BJ (cell line): ENCODE data around the gene MTOR. TPM values are rescaled to one million over a fixed set of nuclear protein-coding genes. Genes with fewer than 3 reads are reported as not detected.
A peak's percentile ranks its signal among the peaks of the same experiment; 100 is the strongest.
"Not testable (repeated sequence)": the region's sequence is repeated elsewhere in the genome, so short reads cannot be mapped to it uniquely, and the experiment has no call there.

Experiments
- CTCF ChIA-PET: fragments of 350-600 bp; formaldehyde crosslinking; extraction: SDS; loops from one replicate; lab custom pipeline; 2021; ENCODE audit warnings: antibody characterized with exemption, inconsistent platforms; lab: Yijun Ruan, JAX
- POLR2A ChIA-PET: fragments of 300-600 bp; sonication (Branson Sonifier 250); formaldehyde crosslinking; extraction: SDS; loops from one replicate; lab custom pipeline; 2021; ENCODE audit warnings: antibody characterized with exemption; lab: Charles Lee
- DNase-seq: peaks from one replicate; pipeline ENCODE4 v3.0.0-alpha.2; 2011; ENCODE audit warnings: low read depth
- H3K27me3 ChIP-seq: 2 replicates; pipeline ENCODE4 v1.6.0; 2011; ENCODE audit warnings: low read length; ENCODE audit not compliant: control insufficient read depth, insufficient read depth
- H3K36me3 ChIP-seq: 2 replicates; pipeline ENCODE4 v1.5.1; 2011; ENCODE audit warnings: low read length; ENCODE audit not compliant: control insufficient read depth, insufficient read depth
- H3K4me3 ChIP-seq: 2 replicates; pipeline ENCODE4 v1.5.1; 2011; ENCODE audit warnings: low read depth, mild to moderate bottlenecking, control low read depth, low read length
- CTCF ChIP-seq: IDR thresholded peaks from 2 replicates; pipeline ENCODE4 v1.5.1; 2011; ENCODE audit warnings: low read depth, mild to moderate bottlenecking, control low read depth, inconsistent platforms, low read length, moderate library complexity; ENCODE audit not compliant: insufficient read depth
- polyA plus RNA-seq: library from polyadenylated mRNA; depleted of rRNA; stranded (reverse); fragments of >200 nt; gene quantifications from 2 replicates; pipeline ENCODE4 v1.2.3, GENCODE V29; 2011

MTOR gene
- polyA plus RNA-seq, 1 experiment, result 31.6 TPM

DNA sequence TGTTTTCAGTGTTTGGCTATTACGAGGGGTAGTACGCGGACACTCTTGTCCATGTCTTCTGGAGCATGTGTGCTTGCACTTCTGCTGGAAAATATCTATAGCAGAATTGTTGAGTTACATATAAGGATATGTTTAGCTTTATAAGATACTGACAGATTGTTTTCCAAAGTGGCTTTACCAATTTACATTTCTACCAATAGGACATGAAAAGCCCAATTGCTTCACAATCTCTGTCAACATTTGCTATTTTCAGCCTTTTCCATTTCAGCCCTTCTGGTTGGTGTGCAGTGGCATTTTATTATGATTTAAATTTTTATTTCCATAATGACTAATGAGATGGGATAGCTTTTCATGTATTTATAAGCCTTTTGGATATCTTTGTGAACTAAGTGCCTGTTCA, 79.5 kb downstream of the MTOR start:
- Histone ChIP-seq H3K27me3 (no peaks in the 10 kb centered on the region), H3K36me3 (no peaks in the 10 kb centered on the region), H3K4me3 (no peak overlapping the region)
- no peak for DNase-seq
- TF ChIP-seq CTCF, result no peak
- ChIA-PET CTCF (no interaction called here), POLR2A (no interaction called here)

- ChIA-PET POLR2A (no interaction called here), CTCF (no interaction called here)
- TF ChIP-seq CTCF, result no peak
- Histone ChIP-seq H3K27me3 (no peaks in the 10 kb centered on the region), H3K4me3 (no peak overlapping the region), H3K36me3 (no peaks in the 10 kb centered on the region)
- DNase-seq, result peak; percentile 51
Observed at GRCh38 chr1:11180342-11180744, 82.0 kb downstream of the MTOR start.

GRCh38 chr1:11179749-11180148, 82.6 kb downstream of the MTOR start:
- ChIA-PET CTCF (interaction anchor here (0.6 to 1.1 kb wide), 3 partner anchors 22 to 325 kb away, joined by 3 to 8 read pairs (median 3); no protein-coding TSS in a partner anchor), POLR2A (interaction anchor here (0.6 kb wide), 1 partner anchor 552 kb away, joined by 6 read pairs; no protein-coding TSS in a partner anchor)
- DNase-seq, H3K36me3 ChIP-seq, H3K27me3 ChIP-seq, H3K4me3 ChIP-seq: not testable (repeated sequence)

- DNase-seq, result no peak
- Histone ChIP-seq H3K4me3 (no peak overlapping the region), H3K27me3 (no peaks in the 10 kb centered on the region), H3K36me3 (no peaks in the 10 kb centered on the region)
- CTCF ChIA-PET, result interaction anchor here (0.6 to 1.1 kb wide), 3 partner anchors 21 to 326 kb away, joined by 3 to 8 read pairs (median 3); no protein-coding TSS in a partner anchor
- POLR2A ChIA-PET, result interaction anchor here (0.6 kb wide), 1 partner anchor 29 kb away, joined by 3 read pairs; no protein-coding TSS in a partner anchor
- no peak for TF ChIP-seq CTCF
Observed at GRCh38 chr1:11179125-11179524, 83.2 kb downstream of the MTOR start.

DNA sequence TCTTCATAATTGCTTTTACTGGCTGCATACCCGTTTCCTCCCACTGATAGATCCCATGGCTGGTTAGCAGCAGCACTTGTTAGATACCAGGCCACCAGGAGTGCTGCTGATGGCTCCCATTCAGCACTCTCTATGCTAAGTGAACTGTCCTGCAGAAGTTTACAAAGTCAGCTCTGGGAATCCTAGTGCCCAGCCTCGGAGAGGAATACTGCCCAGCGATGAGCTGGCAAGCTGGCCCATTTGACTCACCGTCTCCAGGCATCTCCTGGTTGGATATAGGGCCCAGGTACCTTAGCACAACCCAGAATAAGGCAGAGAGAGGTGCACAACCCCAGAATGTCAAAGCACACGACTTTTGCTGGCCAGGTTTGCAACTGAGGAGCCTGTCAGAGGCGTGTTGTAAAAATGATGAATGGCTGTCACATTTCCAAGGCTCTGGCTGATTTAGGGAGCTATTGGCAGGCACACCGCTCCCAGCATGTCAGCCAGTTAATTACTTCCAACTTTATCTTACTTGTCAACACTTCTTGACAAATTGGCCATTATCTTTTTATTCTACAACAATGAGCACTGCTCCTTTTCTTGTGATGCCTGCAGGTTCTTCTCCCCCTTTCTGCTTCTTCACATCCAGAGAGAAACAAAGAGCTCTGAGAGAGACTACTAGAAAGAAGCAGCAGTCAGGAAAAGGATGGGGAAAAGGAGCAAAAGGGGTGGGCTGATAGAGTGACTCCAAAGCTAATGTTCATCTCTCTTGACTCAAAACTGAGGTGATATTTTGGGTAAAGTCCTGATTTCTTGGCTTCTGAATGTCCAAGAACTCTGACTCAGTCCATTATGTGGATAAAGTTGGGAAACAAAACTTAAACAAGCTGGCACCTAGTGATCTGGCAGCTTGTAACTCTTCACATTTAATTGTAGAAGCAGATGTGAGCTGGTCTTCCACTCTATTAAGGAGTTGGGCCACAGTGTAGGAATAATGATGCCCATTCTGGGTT, 84.0 kb downstream of the MTOR start:
- Histone ChIP-seq H3K4me3 (no peak overlapping the region), H3K27me3 (no peaks in the 10 kb centered on the region), H3K36me3 (no peaks in the 10 kb centered on the region)
- no peak for TF ChIP-seq CTCF
- POLR2A ChIA-PET, result interaction anchor here (0.6 kb wide), 1 partner anchor 30 kb away, joined by 3 read pairs; no protein-coding TSS in a partner anchor
- no peak for DNase-seq
- CTCF ChIA-PET, result no interaction called here
